Fibroblast of lung (primary cell): Measurements from ENCODE around the gene COLEC11. TPM values are rescaled to one million over a fixed set of nuclear protein-coding genes. Genes with fewer than 3 reads are reported as not detected.

Source experiments
- DNase-seq, 2 donors: peaks; one replicate each; pipeline versions ENCODE4 v3.0.0 to v3.0.0-alpha.2; 2010; ENCODE audit warnings: low read depth in 2 of 2
- H2AFZ ChIP-seq: 2 replicates; pipeline ENCODE4 v1.5.1; 2012; ENCODE audit warnings: low read length, control low read depth, inconsistent platforms
- H3K27ac ChIP-seq: 2 replicates; pipeline ENCODE4 v1.5.1; 2011; ENCODE audit warnings: low read length, control low read depth; ENCODE audit not compliant: insufficient read depth
- H3K27me3 ChIP-seq: 2 replicates; pipeline ENCODE4 v1.5.1; 2011; ENCODE audit warnings: mild to moderate bottlenecking, low read length; ENCODE audit not compliant: control insufficient read depth, insufficient read depth
- H3K36me3 ChIP-seq: 2 replicates; pipeline ENCODE4 v1.5.1; 2011; ENCODE audit warnings: low read length; ENCODE audit not compliant: control insufficient read depth, insufficient read depth
- H3K4me1 ChIP-seq: 2 replicates; pipeline ENCODE4 v1.5.1; 2011; ENCODE audit warnings: low read length; ENCODE audit not compliant: control insufficient read depth, insufficient read depth; ENCODE audit errors: extremely low read depth
- H3K4me2 ChIP-seq: 2 replicates; pipeline ENCODE4 v1.5.1; 2011; ENCODE audit warnings: low read length, control low read depth; ENCODE audit not compliant: insufficient read depth; ENCODE audit errors: extremely low read depth
- H3K4me3 ChIP-seq, 4 experiments: fragments of 200-600 bp in 1 of 4; sonication (generic) in 1 of 4; replicated peaks in 1 of 4; 2 replicates each; pipeline ENCODE4 v1.5.1; 2011 to 2016; ENCODE audit warnings: low read length in 4 of 4, low read depth in 3 of 4, mild to moderate bottlenecking in 3 of 4, control low read depth in 2 of 4, inconsistent platforms in 1 of 4, mixed read lengths in 1 of 4; ENCODE audit not compliant: insufficient read depth in 1 of 4; ENCODE audit errors: control extremely low read depth in 1 of 4
- H3K79me2 ChIP-seq: 2 replicates; pipeline ENCODE4 v1.5.1; 2012; ENCODE audit warnings: mild to moderate bottlenecking, low read length, inconsistent platforms; ENCODE audit not compliant: control insufficient read depth, insufficient read depth
- H3K9ac ChIP-seq: 2 replicates; pipeline ENCODE4 v1.5.1; 2011; ENCODE audit warnings: mild to moderate bottlenecking, low read length, control low read depth; ENCODE audit not compliant: insufficient read depth
- H3K9me3 ChIP-seq: 2 replicates; pipeline ENCODE4 v1.5.1; 2012; ENCODE audit warnings: low read depth, low read length; ENCODE audit not compliant: control insufficient read depth, insufficient read depth
- H4K20me1 ChIP-seq: 2 replicates; pipeline ENCODE4 v1.5.1; 2011; ENCODE audit warnings: low read length; ENCODE audit not compliant: control insufficient read depth, insufficient read depth; ENCODE audit errors: extremely low read depth
- CTCF ChIP-seq, 2 donors: IDR thresholded peaks in 1 of 2; conservative IDR thresholded peaks in 1 of 2; 1 replicate in 1 of 2; 2 replicates in 1 of 2; pipeline ENCODE4 v1.5.1; 2011 to 2012; ENCODE audit warnings: low read length in 2 of 2, control low read depth in 1 of 2, inconsistent platforms in 1 of 2, low read depth in 1 of 2, mild to moderate bottlenecking in 1 of 2
- EZH2 ChIP-seq: IDR thresholded peaks from 2 replicates; pipeline ENCODE4 v1.5.1; 2012; ENCODE audit warnings: low read length, control low read depth, mild to moderate bottlenecking; ENCODE audit errors: missing control alignments
- polyA plus RNA-seq, 2 donors: library from polyadenylated mRNA; depleted of rRNA in 1 of 2; stranded (reverse) in 1 of 2; unstranded in 1 of 2; fragments of >200 nt; gene quantifications; 2 replicates each; pipeline ENCODE4 v1.2.1, GENCODE V29; 2011 to 2012; ENCODE audit warnings: missing spikeins in 1 of 2
- total RNA-seq: library from RNA; depleted of rRNA; stranded (reverse); fragments of >200 nt; gene quantifications from 2 replicates; pipeline ENCODE4 v1.2.1, GENCODE V29; 2014

Gene COLEC11
- total and polyA plus RNA-seq, 2 donors (not counting 1 experiment from before 2014, with no cell fraction given): 0.30 to 0.83 TPM

GRCh38 chr2:3598912-3599854, 4.3 kb downstream of the COLEC11 start:
- Histone ChIP-seq H4K20me1 (no peaks in the 10 kb centered on the region), H3K4me2 (no peak overlapping the region), H3K4me3 (no peak overlapping the region), H3K27me3 (no peaks in the 10 kb centered on the region), H3K4me1 (no peaks in the 10 kb centered on the region), H2AFZ (no peak overlapping the region), H3K9ac (no peak overlapping the region), H3K36me3 (no peaks in the 10 kb centered on the region), H3K79me2 (no peaks in the 10 kb centered on the region), H3K9me3 (no peaks in the 10 kb centered on the region), H3K27ac (no peak overlapping the region)
- no peak for DNase-seq
- TF ChIP-seq EZH2 (no peak), CTCF (conservative IDR thresholded peaks at IDR 0.05 in 1 of 2, IDR thresholded peaks at IDR 0.05 in 1 of 2; ENCODE audit: low read depth in 1 of 2, low read length in 2 of 2) (no peak)

- Histone ChIP-seq H3K27me3 (no peaks in the 10 kb centered on the region), H3K9ac (no peak overlapping the region), H3K4me2 (no peak overlapping the region), H3K79me2 (no peaks in the 10 kb centered on the region), H3K4me1 (no peaks in the 10 kb centered on the region), H2AFZ (no peak overlapping the region), H3K36me3 (no peaks in the 10 kb centered on the region), H3K9me3 (no peaks in the 10 kb centered on the region), H3K27ac (no peak overlapping the region), H3K4me3 (no peak overlapping the region), H4K20me1 (no peaks in the 10 kb centered on the region)
- DNase-seq: no peak
- TF ChIP-seq EZH2: no peak
- no peak for TF ChIP-seq CTCF (conservative IDR thresholded peaks at IDR 0.05 in 1 of 2, IDR thresholded peaks at IDR 0.05 in 1 of 2; ENCODE audit: low read depth in 1 of 2, low read length in 2 of 2)
Observed at GRCh38 chr2:3600256-3600855, 5.4 kb downstream of the COLEC11 start.

- Histone ChIP-seq H3K9ac (no peak overlapping the region), H3K27ac (no peak overlapping the region), H3K27me3 (no peaks in the 10 kb centered on the region), H4K20me1 (no peaks in the 10 kb centered on the region), H3K4me1 (no peaks in the 10 kb centered on the region), H3K36me3 (no peaks in the 10 kb centered on the region), H3K9me3 (no peaks in the 10 kb centered on the region), H3K4me3 (no peak overlapping the region), H3K4me2 (no peak overlapping the region), H3K79me2 (no peaks in the 10 kb centered on the region), H2AFZ (no peak overlapping the region)
- no peak for DNase-seq
- TF ChIP-seq CTCF (conservative IDR thresholded peaks at IDR 0.05 in 1 of 2, IDR thresholded peaks at IDR 0.05 in 1 of 2; ENCODE audit: low read depth in 1 of 2, low read length in 2 of 2) (no peak), EZH2 (no peak)
Observed at GRCh38 chr2:3601561-3602271, 6.8 kb downstream of the COLEC11 start.
